Adrenal gland (tissue), 5 donors: ENCODE measurements around the gene VKORC1.

Experiments used
- CTCF ChIP-seq, 6 experiments: fragments of 450-650 bp in 4 of 6; fragments of 200-600 bp in 2 of 6; sonication (generic) in 1 of 6; IDR thresholded peaks; 1 replicate in 5 of 6; 2 replicates in 1 of 6; pipeline versions ENCODE4 v1.5.1 to v1.8.0; 2016 to 2021; ENCODE audit warnings: antibody characterized with exemption in 6 of 6, mild to moderate bottlenecking in 2 of 6, moderate library complexity in 1 of 6
- POLR2A ChIP-seq, 2 donors: fragments of 450-650 bp; IDR thresholded peaks; one replicate each; pipeline ENCODE4 v1.6.1; 2017; ENCODE audit warnings: antibody characterized with exemption in 2 of 2, mild to moderate bottlenecking in 2 of 2, moderate library complexity in 1 of 2
- donor health status: DM: no; HTN: no; CAD: no.

DNA sequence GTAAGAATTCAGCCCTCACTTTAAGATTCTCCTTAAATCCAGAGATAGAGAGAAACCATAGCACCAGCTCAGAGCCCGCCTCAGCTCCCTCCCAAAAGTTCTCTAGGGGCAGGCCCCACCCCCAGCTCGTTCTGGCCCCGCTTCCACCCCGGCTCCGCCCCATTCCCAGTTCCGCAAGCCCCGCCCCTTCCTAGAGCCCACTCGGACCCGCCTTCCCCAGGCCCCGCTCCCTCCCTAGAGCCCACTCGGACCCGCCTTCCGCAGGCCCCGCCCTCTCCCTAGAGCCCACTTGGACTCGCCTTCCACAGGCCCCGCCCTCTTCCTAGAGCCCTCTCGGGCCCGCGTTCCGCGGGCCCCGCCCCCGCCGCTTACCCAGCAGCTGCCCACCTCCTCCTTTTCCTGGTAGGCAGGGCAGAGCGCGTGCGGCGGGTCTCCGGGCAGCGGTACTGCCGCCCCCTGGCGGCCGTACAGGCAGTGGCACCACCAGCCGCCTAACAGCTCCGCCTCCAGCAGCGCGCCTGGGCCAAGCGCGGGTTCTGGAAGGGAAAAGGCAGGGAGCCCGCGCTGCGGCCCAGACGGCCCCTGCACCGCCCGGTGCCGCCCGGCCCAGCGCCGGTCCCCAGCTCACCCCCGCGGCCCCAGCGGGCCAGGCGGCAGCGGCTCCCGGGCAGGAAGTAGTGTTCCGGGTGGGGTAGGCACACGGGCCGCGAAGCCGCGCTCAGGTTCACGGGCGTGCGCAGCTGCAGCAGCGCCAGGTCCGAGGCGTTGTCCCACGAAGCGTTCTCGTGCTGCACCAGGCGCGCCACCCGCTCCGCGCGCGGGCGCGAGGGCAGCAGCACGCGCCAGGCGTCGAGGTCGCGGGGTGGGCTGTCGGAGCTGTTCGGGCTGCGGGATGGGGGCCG, 47.8 kb upstream of the VKORC1 start:
- TF ChIP-seq CTCF (IDR thresholded peaks at IDR 0.05) (peak; percentile 83 to 100 (median 96)), POLR2A (IDR thresholded peaks at IDR 0.05) (peak in 1 of 2 donors; percentile 81)
